Loucy (cell line): Measurements from ENCODE around the gene C3orf70.

Experiments
- CTCF ChIP-seq: fragments of 200-600 bp; sonication (generic); conservative IDR thresholded peaks from 2 replicates; pipeline ENCODE4 v1.5.1; 2014; ENCODE audit warnings: mild to moderate bottlenecking, antibody characterized with exemption, low read length
- EZH2phosphoT487 ChIP-seq: fragments of 200-600 bp; IDR thresholded peaks from 2 replicates; pipeline ENCODE4 v1.6.1; 2018; ENCODE audit warnings: antibody characterized with exemption, mild to moderate bottlenecking, moderate library complexity, borderline replicate concordance

GRCh38 chr3:185114756-185115155 lies 38.1 kb downstream of the C3orf70 start:
- TF ChIP-seq CTCF, result no peak
- TF ChIP-seq EZH2phosphoT487, result no peak
